GM18507 (cell line): Measurements from ENCODE around the gene CFAP58.

Experiments
- DNase-seq: peaks from one replicate; pipeline ENCODE4 v3.0.0; 2011; ENCODE audit warnings: low read depth; ENCODE audit not compliant: insufficient read length; ENCODE audit errors: extremely low spot score
- FAIRE-seq: peaks from 2 replicates; lab custom pipeline; 2011; peaks lifted over from hg19 to GRCh38; lab: Jason Lieb, UNC

CFAP58 gene

DNA sequence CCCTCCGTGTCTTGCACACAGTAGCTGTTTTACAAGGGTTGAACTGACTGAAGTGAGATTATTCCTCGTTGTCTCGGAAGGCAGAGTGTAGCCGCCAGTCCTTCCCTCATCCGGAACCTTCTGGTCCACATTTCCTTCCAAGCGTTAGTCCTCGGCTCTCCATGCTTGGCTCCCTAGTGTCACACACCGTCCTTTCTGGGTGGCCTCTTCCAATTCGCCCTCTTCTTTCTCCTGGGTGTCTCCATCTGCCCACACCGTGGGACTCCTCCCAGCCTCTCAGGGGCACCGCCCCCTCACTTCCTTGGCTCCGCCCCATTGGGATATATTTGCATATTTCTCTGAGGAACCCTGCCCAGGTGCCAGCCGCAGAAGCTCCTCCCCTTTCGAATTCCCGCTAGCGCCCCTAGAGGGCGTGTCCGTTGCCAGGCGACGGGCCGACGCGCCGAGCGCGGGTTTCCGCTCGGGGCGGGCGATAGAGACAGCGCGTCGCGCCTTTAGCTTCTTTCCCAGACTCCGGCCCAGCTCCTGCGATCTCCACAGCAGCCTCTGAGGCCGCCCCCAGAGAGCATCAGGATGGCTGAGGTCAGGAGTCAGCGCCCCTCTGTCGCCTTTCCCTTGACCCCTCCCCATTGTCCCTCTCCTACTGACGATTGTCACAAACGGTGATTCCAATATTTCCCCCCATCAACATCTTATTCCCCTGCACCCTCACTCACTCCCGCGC, at the start of gene CFAP58:
CFAP58 (plus strand) TSS at position 509 of the 724 bp plus-strand sequence; CDS start at position 574, 65 bp downstream.
- FAIRE-seq: peak; percentile 94

GRCh38 chr10:104304356-104304745, 49.3 kb upstream of the CFAP58 start:
- no peak for DNase-seq

More for the DNA sequence above, at the start of gene CFAP58:
- DNase-seq: peak; percentile 59

DNA sequence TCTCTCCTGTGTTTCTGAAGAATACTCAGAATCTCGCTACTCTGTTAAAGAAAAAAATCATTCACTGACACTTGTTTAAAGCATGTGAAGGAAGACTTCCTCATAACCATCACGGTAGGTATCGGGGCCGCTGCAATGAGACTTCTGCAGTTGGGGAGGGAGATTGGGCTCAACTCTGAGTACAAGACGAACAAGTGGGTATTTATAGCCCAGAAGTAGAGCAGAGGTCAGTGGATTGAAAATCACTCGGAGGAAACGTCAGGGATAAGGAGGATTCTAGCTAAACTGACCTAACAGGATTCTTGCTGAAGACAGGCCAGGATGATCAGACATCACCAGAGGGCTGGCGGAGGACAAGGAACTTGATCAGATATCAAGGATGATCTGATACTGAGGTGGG, 48.7 kb upstream of the CFAP58 start:
- DNase-seq (no peak), FAIRE-seq (no peak)

More at GRCh38 chr10:104304356-104304745, 49.3 kb upstream of the CFAP58 start:
- FAIRE-seq: no peak

DNA sequence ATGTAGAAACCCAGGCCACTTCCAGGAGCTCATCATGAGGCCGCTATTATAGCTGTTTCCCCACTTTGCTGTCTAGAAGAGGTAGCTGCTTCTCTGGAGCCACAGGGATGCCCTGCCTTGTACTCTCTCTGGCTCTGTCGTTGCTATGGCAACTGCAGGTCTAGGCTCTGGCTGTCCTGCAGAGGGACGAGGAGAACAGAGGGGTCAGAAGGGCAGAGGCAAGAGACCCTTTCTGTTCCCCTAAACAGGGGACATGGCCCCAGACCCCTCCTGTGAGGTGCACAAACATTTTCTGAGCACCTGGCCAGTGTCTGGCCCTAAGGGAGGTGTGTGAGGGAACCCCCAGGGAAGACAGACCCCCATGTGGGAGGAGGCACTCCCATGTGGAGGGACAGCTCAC, 46.7 kb upstream of the CFAP58 start:
- FAIRE-seq (no peak), DNase-seq (no peak)

GRCh38 chr10:104307576-104308438, 45.8 kb upstream of the CFAP58 start:
- no peak for DNase-seq
- no peak for FAIRE-seq

DNA sequence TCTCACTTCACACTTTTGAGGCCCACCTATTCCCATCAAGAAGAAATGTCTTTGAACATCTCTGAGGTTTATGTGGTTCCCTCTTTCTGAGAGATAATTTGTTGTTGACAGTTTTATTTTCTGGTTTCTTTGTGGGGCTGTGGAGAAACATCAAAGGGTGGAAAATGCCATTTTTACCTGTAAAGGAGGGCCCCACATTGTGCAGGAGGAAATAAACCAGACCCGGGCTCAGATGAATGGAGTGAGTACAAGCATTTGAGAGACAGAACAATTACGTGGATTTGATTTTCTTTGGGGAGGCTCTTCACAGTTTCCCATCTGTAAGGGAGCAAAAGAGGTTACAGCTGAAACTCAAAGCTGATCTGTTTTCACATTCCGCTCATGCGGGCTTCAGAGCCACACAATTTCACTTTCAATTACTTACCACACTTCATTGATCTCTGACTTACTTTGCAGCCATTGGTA, 45.2 kb upstream of the CFAP58 start:
- no peak for DNase-seq
- FAIRE-seq: peak; percentile 82

GRCh38 chr10:104309980-104310978, 43.4 kb upstream of the CFAP58 start:
- DNase-seq (no peak), FAIRE-seq (no peak)

DNA sequence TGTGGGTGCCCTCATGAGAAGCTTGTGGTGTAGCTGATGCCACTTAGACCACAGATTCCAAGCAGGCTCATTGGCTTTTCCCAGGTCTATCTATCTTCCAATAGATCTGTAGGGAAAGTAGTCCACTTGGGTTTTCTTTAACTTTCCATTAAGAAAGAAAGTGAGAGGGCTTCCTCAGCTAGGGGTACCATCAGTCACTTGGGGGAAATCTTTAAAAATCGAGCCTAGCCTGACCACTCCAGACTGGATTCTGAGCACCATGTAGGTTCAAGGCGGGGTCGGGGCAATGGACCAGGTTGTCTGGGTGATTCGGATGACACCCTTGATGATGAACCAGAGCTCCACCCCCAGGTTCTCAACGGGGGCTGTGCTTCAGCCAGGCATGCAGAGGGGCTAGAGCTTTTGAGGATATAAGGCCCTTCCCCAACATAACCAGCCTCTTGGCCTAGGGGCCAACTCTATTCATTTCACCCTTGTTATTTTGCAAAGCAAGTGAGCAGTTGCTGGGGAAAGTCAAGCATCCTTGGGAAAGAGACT, 42.4 kb upstream of the CFAP58 start:
- no peak for FAIRE-seq
- DNase-seq: no peak

- no peak for DNase-seq
- no peak for FAIRE-seq
These were observed 38.8 kb upstream of the CFAP58 start for GRCh38 chr10:104314591-104315485.

GRCh38 chr10:104315486-104315921, 38.1 kb upstream of the CFAP58 start:
- FAIRE-seq (no peak), DNase-seq (no peak)

DNA sequence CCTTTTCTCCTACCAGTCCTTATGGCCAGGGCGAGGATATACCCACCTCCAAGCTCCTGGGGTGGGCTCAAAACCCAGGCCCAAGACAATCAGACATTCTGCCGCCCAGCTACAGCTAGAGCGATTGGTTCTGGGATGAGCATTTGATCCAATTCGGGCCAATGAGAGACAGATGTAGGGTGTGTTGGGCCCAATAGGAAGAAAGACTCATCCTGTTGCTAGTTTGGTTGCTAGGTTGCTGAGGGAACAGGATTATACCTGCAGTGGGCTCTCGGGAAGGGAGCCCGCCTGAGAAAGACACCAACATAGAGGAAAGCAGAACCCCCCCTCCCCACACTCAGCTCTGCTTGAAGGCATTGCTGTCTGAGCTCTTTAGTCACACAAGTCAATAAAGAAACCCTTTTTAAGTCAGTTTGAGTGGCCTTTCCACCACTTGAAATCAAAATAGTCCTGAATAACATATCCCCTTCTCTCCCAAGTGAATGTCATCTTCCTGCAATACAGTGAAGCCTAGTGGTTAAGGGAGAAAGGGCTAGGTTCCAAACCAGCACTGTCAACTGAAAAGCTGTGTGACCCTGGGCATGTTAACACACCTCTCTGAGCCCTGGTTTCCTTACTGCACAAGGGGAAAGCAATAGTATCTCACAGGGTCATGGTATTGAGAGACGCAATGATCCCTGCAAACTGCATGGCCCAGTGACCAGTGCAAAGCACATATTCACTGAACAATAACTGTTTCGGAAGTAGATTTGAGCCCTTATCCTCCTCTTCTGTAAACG, 37.1 kb upstream of the CFAP58 start:
- no peak for DNase-seq
- FAIRE-seq: no peak

GRCh38 chr10:104317269-104317710, 36.3 kb upstream of the CFAP58 start:
- FAIRE-seq: no peak
- no peak for DNase-seq

- no peak for DNase-seq
These were observed 35.8 kb upstream of the CFAP58 start for GRCh38 chr10:104317726-104318299.

DNA sequence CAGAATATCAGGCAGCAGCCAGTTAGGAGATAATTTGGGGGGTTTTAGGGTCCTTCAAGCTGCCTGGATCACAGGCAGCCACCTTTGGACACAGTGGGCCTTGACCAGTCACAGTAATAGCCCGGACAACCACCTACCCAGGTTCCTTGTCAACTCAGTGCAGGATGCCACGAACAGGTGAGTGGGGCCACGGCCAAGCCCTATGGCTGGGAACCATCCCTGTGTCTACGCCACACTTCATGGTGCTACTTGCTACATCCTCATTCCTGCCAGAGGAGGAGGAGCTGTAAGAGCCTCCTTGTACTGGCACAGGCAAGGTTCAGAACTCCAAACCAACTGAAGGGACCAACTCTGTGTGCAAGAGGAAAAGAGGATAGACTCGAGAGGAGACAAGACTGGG, 35.3 kb upstream of the CFAP58 start:
- FAIRE-seq (no peak), DNase-seq (no peak)

More at GRCh38 chr10:104317726-104318299, 35.8 kb upstream of the CFAP58 start:
- no peak for FAIRE-seq

DNA sequence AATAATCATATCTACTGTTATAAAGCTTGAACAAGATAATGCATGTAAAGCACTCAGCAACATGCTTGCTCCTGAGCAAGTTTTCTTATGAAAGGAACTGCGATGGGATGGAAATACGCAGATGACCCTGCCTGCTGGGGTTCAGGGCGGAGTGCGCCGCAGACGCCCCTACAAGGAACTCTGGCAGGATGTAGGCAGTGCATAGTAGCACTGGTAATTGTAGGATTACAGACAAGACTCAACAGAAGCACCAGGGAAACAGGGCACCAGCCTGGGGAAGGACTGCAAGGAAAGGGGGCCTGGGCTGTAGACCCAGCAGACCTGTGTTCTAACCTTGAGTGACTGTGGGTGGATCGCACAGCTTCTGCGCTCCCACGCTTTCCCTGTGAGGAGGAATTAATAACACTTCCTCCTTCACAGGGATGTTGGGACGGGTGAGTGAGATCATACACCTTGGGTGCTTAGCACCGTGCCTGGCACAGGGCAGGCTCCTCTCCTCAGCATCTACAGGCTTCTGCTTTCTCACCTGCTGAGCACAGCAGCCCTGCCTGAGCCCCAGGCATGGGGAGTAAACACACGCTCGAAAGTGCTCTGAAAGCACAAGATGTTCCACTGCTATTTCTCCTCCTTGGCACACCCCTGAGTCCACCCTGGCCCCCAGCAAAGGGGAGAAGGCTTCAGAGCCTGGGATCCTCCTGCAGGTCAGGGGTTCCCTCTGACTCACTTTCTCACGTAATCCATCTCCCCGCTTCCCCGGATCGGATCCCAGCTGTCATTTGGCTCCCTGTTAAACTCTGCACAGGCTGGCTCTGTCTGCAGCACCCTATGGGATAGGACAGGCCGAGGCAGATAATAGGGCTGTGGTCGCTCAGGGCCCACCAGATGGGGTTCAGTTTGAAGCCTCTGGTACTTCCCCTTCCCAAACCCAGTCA, 34.6 kb upstream of the CFAP58 start:
- DNase-seq (no peak), FAIRE-seq (no peak)

GRCh38 chr10:104321226-104321625, 32.4 kb upstream of the CFAP58 start:
- FAIRE-seq: no peak
- DNase-seq: no peak
